GM12874 (cell line): ENCODE measurements around the gene NYNRIN.

Experiments used
- CTCF ChIP-seq: IDR thresholded peaks from 2 replicates; pipeline ENCODE4 v1.5.1; 2011; ENCODE audit warnings: low read depth, mild to moderate bottlenecking, control low read depth, low read length, moderate library complexity; ENCODE audit not compliant: insufficient read depth

Gene NYNRIN

GRCh38 chr14:24465368-24465767, 66.6 kb downstream of the NYNRIN start:
- TF ChIP-seq CTCF = no peak

- no peak for TF ChIP-seq CTCF
Observed at GRCh38 chr14:24465805-24466204, 67.0 kb downstream of the NYNRIN start.
